ENCODE data around the gene PKP4.
"Not testable (repeated sequence)": the region's sequence is repeated elsewhere in the genome, so short reads cannot be mapped to it uniquely, and the experiment has no call there.

PKP4 gene

DNA sequence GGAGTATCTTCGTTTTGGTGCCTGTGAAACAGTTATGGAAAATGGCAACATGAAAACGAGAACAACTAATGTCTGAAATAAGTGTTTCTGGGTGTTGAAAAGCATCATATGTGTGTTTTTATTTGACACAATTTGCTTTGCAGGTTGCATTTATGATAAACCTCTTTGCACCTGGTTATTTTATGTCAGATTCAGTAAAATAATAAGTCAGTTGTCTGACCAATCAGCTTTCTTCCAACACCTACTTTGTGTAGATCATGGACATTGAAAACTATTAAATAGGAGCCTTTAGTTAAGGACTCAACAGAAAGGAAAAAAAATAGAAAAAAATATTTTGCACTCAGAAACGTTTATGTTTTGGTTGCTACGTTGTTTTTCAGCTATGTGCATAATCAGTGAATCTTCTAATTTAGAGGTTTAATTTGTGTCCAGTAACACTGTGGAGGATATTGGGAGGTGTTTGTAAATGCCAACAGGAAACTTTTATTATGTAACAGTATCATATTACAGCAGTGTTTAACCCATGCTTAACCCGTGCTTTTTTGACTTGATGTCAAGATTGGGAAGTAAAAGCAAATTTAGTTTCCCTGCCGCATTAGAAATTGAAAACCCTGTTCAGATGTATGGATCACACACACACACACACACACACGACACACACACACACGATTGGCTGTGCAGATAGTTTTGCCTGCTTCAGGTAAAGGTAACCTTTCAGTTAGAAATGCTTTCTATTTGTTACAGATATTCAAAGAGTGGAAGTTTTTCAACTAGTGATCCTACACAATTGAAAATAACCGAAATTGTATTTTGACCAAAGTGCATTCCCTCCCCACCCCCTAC is 2.6 kb downstream of the PKP4 start:
- TF ChIP-seq CTCF (IDR thresholded peaks at IDR 0.05): no peak
- DNase-seq (ENCODE audit: low spot score): no peak
- Histone ChIP-seq H3K27ac (no peak overlapping the region), H3K4me3 (peak overlapping the region; percentile 87)

GRCh38 chr2:158460632-158461297 is 4.0 kb downstream of the PKP4 start:
- no peak for DNase-seq (ENCODE audit: low spot score)
- no peak overlapping the region for H3K4me3 ChIP-seq
- no peak overlapping the region for H3K27ac ChIP-seq
- no peak for TF ChIP-seq CTCF (IDR thresholded peaks at IDR 0.05)

GRCh38 chr2:158463496-158464095 is 6.8 kb downstream of the PKP4 start:
- Histone ChIP-seq H3K4me3 (no peak overlapping the region), H3K27ac (no peak overlapping the region)
- no peak for DNase-seq (ENCODE audit: low spot score)
- no peak for TF ChIP-seq CTCF (IDR thresholded peaks at IDR 0.05)

DNA sequence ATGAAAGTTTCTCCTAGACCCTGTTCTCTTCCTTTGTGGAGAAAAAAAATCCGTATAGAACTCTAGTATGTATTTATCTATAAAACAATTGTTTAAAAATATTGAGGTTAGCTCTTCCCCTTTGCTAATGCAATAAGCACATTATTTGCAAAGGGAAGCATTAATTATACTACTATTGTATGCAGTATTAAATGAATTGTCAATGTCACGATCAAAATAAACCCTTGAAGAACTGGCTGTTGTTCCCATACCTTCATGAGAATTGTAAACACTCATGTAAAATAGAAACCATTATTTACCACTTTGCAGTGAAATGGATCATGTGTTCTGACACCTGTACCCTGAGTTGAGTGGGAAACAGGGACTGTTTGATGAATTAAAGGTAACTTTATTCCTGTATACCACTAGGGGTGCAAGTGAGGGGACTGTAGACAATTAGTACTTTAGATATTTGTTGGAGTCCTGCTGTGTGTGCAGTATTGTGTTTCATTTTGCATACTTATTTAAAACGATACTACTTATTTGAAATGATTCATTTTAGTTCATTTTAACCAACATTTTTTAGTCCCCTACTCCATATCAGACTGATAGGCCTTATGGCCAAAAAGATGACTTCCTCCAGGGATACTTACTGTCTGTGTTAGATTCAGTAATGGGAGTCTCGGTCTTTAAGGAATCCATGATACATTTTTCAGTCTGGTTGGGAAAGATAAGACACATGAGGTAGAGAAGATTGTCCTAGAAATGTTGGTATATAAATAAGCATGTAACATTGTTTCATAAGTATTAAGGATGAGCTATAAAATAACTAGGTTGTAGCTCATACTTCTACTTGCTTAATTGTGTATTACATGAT is 7.9 kb downstream of the PKP4 start:
- no peak for DNase-seq (ENCODE audit: low spot score)
- H3K27ac ChIP-seq: no peak overlapping the region
- no peak overlapping the region for H3K4me3 ChIP-seq
- TF ChIP-seq CTCF (IDR thresholded peaks at IDR 0.05): no peak

GRCh38 chr2:158467248-158467647 is 10.5 kb downstream of the PKP4 start:
- Histone ChIP-seq H3K27ac (no peak overlapping the region), H3K4me3 (no peak overlapping the region)
- DNase-seq (ENCODE audit: low spot score): no peak
- no peak for TF ChIP-seq CTCF (IDR thresholded peaks at IDR 0.05)

DNA sequence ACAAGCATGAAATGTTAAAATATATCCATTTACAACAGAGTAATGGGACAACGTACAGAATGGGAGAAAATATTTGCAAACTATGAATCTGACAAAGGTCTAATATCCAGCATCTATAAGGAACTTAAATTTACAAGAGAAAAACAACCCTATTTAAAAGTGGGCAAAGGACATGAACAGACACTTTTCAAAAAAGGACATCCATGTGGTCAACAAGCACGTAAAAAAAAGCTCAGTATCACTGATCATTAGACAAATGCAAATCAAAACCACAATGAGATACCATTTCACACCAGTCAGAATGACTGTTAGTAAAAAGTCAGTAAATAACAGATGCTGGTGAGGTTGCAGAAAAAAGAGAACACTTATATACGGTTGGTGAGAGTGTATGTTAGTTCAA is 16.1 kb downstream of the PKP4 start:
- not testable (repeated sequence) for DNase-seq (ENCODE audit: low spot score); H3K27ac ChIP-seq; H3K4me3 ChIP-seq

DNA sequence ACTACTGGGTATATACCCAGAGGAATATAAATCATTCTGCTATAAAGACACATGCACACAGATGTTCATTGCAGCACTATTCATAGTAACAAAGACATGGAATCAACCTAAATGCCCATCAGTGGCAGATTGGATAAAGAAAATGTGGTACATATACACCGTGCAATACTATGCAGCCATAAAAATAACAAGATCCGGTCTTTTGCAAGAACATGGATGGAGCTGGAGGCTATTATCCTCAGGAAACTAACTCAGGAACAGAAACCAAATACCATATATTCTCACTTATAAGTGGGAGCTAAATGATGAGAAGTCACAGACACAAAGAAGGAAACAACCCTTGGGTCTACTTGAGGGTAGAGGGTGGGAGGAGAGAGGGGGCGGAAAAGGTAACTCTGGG is 16.5 kb downstream of the PKP4 start:
- H3K4me3 ChIP-seq; DNase-seq (ENCODE audit: low spot score); H3K27ac ChIP-seq: not testable (repeated sequence)

Measured in coronary artery (tissue), 2 donors.